NCI-H526 treated with DMSO at 0.1 percent for 48 hours (cell line): ENCODE results near the gene UNC5A.

Source experiments
- DNase-seq: peaks from one replicate; lab custom pipeline; 2025; lab: John Stamatoyannopoulos, UW

The UNC5A gene

DNA sequence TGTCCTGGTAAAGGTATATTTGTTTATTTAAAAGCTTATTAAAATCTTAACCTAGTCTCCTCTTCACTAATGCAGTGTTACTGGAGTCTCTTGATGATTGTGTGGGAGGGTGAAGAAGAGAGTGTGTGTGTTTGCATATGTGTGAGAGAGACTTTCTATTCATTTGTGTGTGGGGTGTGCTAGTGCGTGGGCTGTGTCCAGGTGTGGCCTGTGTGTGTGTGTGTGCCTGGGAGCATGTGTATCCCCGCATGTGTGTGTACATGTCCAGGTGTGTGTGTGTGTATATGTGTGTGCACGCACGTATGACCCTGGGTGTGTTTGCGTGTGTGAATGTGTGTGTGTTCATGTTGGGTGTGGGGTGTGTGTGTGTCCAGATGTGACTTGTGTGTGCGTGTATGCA, 10.3 kb upstream of the UNC5A start:
- no peak for DNase-seq

DNA sequence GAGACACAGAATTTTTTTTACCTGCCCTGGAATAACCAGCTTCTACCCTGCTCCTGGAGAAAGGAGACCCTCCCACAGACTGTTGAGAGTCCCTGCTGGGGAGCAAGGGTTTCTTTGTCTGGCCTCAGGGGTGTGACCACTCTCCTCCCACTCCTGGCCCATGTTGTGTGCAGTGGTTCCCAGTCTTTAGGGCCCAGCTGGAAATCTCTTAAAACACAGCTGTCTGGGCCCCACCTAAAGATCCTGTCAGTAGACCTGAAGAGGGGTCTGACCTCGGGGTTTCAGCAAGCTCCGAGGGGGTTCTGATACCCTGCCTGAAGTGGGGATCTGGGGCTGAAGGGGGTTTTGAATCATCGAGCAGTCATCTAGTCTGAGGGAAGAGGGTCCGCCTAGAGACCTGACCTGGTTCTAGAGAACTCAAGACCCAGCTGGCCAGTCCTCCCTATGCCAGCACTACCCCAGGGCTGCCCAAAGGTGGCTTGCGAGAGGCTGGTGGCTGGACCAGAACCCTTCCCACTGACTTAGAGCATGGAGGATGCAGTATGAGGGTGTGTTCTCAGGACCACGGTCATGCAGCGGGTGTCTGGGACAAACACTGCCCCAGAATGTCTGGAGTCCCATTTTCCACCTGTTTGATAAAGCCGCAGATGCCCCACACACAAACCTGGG, 8.1 kb upstream of the UNC5A start:
- no peak for DNase-seq

DNA sequence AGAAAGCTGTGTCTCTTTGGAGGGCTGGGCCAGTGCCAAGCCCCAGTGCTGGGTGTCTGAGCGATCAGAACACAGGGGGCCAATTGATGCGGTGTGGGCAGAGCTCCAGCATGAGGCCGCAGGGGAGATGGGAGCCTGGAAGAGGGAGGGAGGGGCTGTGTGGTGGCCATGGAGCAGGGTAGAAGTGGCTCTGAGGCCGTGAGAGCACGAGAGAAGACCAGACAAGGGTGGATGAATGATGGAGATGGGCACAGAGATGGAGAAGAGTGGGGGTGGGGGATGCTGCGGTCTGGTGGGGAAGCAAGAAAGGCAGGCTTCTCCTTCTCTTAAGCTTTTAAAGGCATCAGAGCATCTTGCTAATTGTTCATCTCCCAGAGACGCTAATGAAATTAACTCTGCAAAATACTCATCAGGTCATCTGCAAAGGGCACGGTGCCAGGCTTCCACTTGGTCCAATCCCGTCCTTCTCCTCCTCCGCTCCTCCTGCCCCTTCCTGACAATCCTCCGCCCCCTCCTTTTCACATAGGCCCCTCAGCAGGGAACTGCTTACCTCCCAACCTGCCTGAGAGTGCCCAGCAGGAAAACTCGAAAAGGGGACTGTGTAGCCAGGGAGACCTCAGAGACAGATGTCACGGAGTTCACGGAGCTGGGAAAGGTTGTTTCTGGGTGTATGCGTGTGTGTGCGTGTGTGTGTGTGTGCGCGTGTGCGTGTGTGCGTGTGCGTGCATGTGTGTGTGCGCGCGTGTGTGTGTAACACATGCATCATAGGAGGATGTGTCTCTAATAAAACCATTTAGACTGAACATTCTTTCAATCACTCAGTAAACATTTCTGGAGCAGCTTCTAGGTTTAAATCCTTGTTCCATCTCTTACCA, 7.1 kb upstream of the UNC5A start:
- DNase-seq: no peak

DNA sequence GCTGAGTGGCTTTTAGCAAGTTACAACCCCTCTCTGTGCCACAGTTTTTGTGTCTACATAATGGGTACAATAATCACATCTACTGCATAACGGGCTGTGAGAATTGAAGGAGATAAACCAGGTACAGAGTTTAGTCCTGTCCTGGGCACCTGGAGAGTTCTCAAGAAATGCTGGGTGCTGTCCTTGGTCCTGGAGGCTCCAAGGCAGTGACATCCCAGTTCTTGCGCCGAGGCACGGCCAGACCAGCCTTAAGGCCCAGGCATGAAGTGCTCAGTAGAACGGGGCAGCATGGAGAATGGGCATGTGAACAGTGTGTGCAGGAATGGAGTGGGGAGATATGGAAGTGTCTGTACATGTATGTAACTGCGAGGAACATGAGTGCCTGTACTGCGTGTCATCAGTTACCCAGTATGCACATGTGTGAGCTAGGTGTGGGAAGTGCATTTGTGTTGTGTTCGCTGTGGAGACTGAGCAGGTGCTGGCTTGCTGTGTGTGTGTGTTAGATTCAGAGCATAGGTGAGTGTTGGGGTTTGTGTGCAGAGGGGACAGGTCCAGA, 6.3 kb upstream of the UNC5A start:
- DNase-seq: no peak

DNA sequence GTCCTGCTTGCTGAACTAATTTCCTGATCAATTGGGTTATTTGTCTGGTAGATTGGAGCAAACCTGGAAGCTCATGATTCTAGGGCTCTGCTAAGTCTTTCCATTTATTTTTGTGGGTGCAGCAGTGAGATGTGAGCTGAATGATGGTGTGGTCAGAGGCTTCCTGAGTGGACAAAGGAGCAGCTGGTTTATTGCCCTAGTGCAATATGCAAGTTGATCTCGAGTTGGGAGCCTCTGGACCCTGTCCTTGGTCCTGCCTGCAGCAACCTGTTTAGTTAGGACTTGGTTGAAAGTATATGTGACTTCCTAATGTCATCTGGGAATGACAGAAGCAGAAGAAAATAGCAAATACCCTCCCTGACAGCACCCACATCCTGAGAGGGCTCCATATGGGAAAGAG, 4.2 kb upstream of the UNC5A start:
- no peak for DNase-seq

DNA sequence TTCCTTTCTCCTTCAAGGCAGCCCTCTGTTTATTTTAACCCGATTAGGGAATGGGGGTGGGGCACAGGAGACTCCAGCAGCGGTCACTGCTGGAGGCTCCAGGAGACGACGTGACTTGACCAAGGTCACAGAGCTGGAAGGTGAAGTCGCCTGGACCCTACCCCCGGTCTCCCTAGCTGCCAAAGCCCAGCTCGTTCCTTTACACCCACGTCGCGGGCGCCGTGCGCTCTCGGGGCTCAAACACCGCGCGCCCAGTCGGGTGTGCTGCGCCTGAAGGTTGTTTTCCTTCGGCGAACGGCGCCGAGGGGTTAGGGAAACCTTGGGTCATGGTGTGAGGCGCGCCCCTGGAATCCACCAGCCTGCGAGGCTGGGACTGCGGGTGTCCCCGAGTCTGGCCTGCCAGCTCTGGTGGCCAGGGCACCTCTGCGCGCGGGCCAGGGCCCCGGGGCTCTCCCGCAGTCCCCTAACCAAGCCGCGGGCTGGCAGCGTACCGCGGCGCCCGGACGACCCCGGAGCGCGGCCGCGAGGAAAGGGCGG, 747 bp upstream of the UNC5A start:
- no peak for DNase-seq

DNA sequence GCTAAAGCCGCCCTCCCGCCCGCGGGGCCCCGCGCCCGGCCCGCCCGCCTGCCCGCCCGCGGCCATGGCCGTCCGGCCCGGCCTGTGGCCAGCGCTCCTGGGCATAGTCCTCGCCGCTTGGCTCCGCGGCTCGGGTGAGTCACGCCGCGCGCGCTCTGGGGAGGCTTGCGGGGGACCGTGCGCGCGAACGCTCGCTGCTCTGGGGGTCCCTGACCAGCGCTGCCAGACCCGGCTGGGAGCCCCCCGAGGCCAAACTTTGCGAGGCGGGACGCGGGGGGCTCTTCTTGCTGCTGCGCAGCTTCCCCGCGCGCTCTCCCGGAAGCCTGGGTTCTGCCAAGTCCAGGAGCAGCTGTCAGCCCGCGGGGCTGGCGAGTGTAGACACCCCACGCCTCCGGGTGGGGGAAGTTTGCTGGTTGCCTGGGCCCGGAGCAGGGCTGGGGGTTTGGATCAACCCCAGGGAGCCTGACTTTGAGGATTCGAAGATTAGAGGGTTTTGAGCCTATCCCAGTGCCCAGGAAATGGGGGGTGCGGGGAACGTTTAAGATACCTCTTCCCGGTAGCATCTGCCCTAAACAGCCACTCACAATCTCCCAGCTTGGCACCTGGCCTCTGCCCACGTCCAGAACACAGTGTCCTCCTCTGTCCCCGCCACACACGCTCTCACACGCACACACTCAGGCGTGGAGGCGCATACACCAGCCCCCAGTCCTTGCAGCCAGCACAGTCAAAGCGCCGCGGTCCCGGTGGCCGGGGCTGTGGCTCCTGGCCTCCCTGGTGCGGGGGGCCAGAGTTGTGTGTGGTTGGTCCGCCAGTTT, 535 bp downstream of the UNC5A start:
- no peak for DNase-seq

DNA sequence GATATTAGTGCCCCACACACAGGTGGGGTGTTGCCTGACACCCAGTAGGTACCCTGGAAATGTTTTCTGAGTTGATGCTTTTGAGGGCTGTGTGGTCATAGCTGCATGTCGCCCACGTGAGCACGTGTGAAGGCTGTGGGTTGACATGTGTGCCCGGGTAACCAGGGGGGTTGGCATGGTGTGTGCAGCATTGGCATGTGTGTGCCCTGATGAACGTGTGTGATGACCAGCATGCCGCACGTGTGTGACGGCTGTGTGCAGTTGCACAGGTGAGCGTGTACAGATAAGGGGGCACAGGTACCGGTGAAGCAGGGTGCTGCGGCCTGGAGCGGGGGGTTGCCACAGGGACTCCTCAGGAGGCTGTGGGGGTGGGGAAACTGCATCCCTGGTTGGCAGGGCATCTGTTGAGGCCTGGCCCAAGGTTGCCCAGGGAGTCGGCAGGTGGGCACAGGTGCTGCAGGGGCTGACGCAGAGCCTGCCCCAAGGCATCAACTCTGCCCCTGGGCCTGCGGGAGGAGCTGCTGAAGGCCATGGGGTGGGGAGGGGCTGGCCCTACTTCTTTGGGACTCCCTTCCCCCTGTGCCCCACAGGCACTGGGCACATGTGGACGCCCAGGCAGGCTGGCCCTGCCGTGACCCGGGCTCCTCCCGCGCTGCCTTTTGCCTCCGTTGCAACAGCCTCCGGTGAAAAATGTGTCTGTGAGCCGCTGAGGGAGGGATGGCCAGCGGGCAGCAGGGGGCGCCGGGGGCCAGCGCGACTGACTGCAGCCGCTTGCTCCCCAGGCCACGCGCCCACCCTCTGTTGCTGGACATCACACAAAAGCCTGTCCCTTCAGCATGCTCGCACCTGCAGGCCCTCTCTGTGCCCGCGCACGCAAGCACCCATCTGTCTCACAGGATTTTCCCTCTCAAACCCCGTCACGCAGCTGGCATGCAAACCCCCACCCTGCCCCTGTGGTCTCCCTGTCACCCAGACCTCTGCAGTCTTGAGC, 2.2 kb downstream of the UNC5A start:
- no peak for DNase-seq

DNA sequence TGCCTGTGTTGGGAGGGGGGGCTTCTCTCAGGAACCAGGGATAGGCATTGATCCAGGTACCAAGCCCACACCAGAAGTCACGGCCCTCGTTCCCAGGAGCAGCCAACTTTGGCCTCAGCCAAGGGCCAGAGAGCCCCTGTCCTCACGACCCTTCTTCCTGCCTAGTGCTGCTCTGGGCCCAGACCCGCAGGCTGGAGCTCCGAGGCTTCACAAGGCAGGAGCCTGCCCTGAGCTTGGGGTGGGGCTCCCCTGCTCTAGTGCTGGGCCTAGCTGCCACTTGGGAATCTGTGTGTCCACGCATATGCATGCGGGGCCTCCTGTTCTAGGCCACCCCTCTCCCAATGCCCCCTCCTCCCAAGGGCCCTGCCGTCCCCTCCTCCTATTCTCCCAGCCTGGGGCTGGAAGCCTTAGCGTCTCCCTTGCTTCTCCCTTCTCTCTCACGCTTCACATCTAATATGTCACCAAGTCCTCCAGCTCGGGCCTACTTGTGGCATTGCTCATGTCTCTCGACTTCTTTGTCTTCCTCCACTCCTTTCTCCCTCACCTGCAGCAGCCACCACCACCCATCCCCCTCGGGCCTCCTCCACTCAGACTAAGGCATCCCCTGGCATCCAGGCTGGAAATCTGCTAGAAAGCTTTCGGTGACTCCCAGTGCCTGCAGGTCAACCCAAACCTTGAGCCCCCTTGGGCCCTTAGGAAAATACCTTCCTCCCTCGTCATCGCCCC, 3.4 kb downstream of the UNC5A start:
- DNase-seq: no peak

DNA sequence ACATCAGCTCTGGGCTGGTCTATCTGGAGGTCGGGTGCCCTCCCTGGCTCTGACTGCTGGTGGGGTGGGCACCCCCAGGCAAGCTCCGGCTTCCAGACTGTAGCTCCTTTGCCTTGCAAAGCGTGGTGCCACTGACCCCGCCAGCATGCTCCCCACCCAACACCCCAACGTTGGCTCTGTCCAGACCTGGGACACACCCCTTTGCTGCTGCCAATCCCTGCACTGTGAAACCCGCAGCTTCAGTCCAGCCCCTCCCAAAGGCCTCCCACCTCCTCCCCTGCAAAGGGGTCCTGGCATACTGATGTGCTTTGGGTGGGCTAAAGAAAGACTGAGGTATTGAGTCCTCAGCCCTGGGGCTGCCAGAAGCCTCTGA, 3.9 kb downstream of the UNC5A start:
- DNase-seq: no peak

DNA sequence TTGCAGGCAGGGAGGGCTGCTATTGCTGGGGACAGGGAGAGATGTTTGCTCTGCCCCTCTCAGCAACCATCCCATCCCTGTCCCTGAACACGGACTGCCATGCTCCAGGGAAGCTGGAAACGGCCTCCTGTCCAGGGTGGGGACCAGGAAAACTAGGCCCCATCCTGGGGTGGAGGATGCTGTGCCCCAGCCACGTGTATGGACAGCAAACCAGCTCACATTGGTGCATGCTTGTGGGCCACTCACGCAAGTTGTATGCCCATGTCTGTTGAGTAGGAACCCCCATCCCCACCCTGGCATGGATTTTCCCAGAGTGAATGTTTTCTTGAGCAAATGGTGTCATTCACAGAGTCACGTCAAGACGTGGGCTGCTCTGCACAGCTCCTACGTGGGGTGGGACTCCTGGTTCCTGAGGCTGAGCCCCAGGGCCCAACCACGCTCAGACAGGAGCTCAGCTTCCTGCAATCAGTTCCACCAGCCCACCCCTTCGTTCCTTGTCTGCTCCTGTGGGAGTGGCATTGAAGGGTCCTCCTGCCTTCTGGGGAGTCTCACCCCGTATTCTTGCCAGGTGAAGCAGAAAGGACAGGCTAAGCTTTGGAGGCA, 4.6 kb downstream of the UNC5A start:
- no peak for DNase-seq

DNA sequence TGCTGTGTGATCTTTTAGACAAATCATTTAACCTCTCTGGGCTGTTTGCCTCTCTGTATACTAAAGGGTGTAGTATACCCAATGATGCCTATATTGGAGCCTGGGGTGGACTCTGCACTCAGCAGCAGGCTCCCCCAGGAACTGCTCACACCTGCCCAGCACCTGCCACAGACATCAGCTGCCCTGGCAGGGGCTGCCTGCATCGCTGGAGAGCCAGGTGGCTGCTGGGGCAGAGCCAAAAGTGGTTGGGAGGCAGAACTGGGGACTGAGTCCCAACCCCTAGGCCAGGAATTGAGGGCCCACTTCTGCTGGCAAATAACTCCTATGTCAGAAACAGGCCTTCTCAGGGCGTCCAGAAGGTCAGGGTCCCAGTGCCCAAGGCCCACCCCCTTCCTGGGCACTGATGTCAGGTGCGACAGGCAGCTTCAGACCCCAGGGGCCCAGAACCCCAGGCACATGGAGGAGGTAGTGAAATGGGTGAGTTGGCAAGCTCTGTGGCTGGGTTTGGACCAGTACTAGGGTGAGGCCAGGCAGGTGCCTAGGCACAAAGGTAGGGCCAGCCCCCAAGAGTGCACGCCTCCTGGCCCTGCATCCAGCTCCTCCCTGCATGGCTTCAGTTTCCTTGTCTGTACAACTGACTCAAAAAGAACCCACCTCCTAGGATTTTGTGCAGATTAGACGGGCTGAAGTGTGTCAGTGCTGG, 5.8 kb downstream of the UNC5A start:
- no peak for DNase-seq

DNA sequence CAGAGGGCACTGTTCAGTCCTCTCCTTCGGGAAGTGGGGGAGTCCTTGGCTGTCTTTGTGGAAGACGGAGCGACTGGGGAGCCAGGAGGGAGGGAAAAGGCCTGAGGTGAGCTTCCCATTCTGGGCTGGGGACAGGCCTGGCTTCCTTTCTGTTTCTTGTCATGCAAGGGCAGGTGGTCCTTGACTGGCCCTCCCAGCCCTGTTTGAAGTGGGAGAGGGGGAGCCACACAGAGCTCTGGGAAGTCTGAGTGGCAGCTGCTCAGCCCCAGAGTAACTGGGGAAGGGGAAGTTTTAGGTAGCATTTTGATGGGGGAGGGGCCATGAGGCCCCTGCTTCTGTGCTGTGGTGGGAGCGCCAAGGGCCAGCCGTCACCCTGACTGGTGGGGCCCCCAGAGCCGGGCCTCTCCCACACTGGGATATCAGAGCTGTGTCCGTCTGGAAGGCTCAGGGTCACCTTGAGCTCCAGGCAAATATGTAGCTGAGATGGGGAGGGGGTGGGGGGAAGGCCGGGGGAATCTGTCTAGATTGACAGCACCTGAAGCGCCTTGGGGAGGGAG, 6.5 kb downstream of the UNC5A start:
- DNase-seq: no peak

DNA sequence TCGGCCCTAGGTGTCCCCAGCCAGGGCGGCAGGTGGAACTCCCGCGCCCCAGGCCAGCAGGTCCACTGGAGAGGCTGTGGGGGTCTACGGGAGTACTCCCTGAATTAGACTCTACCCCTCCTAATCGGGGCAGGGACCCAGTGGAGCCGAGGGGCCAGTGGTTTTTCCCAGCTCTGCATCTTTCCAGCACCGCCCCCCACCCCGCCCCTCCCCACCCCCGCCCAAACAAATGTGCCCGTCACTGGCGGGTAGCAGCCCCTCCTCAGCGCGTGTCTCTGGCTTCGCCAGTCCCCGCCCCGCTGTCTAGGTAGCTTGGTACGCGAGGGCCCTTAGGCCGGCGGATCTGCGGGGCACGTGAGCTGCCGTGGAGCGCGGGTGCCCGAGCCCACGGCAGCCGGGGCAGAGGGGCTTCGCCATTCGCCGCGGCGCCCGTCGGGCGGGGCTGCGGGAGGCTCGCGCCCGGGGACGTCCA, 7.0 kb downstream of the UNC5A start:
- DNase-seq: peak; percentile 10

DNA sequence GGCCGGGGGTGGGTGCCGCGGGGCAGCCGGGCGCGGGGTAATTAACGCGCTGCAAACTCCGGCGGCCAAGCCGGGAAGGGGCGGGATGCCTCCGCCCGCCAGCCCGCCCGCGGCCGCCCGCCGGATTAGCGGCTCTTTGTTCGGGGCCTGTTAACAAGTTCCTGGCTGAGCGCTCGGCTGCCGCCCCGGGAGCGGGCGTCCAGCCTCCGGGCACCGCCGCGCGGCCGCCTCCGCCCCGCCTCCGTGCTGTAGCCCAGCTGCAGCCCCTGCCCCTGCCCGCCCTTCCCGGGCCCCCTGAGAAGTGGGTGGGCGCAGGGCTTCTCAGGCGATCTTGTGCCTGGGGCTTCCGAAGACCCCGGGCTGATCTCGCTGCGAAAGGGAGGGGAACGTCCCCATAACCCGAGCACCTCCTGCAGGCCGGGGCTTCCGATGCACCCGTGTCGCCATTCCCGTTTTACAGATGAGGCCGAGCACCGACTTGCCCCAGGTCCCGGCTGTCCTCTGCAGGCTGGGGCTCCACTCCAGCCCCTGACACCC, 7.5 kb downstream of the UNC5A start:
- peak; percentile 11 for DNase-seq

DNA sequence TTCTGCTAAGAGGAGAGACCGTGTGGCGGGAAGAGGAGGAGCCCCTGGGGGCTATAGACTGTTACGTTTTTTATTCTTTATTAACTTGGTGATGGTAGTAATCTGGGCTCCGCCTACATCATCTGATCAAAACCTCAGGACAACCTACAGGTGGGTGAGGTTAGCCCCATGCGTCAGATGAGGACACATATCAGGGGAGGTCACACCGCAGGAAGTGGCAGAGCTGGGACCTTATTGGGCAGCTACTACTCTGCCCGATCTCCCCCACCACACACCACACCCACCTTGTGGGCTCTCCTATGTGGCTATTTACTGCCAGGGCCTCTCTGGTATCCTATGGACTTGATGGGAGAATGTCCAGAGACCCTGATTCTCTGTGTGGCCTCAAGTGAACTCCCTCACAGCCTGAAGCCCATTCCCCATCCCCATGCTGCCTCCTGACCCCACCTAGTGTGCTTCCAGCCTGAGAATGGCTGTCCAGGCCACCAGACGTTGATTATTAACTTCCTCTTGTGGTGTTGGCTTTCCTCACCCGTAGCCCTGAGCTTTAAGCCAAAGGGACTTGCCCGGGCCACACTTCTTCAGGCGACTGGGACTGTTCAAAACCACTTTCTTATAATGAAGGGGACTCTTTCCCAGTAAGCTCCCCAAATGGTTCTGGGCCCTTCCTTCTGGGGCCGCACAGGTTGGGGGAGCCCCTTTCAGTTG, 8.2 kb downstream of the UNC5A start:
- no peak for DNase-seq

DNA sequence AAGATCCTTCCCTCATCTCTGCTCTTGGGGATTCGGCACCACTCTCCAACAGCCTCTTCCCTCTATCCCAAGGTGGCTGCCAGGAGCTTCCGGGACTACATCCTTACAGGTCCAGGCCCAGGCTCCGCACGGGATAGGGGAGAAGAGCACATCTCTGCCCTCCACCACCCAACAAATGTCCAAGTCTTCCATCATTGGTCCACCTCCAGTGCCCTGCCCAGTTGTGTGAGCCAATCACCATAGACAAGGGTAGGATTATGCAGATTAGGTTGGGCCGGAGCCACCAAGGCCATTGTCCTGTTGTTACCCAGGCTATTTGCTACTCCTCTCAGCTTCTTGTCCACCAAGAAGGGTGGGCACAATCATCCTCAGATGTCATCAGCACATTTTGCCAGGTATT, 9.1 kb downstream of the UNC5A start:
- DNase-seq: no peak

DNA sequence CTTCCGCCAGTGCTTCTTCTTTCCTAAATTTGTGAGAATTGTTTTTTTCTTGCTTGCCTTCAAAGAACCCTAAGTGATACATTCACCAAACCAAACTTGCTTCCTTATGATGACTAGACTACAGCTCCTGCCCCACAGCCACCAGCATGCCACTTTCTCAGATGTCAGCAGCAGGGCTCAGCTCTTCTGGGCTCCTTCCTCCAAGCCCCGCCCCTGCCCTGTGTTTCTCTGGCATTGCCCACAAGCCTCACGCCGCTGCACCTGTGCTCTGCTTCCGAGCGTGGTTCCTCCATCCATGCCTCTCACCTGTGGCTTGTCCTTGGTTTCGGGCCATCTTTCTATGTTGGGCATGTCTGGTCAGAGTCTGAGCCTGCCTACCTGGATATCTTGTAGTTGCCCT, 10.6 kb downstream of the UNC5A start:
- DNase-seq: no peak
